Measurements from ENCODE around the gene NCOA6. TPM values are rescaled to one million over a fixed set of nuclear protein-coding genes. Genes with fewer than 3 reads are reported as not detected.
"Not testable (repeated sequence)": the region's sequence is repeated elsewhere in the genome, so short reads cannot be mapped to it uniquely, and the experiment has no call there.

NCOA6 gene
- total and polyA plus RNA-seq, 2 donors (not counting 1 experiment from before 2014, with no cell fraction given), result 8.1 to 12.0 TPM

GRCh38 chr20:34729416-34729815 lies 96.0 kb downstream of the NCOA6 start:
- peaks cover 2% of the 10 kb centered on the region for H3K36me3 ChIP-seq (ENCODE audit: control insufficient read depth, insufficient read depth, low read length)
- H3K27ac ChIP-seq (ENCODE audit: insufficient read depth, low read length), result no peak overlapping the region
- TF ChIP-seq EZH2 (IDR thresholded peaks at IDR 0.05; ENCODE audit: low read length, missing control alignments) (no peak), CTCF (conservative IDR thresholded peaks at IDR 0.05 in 1 of 2, IDR thresholded peaks at IDR 0.05 in 1 of 2; ENCODE audit: low read depth in 1 of 2, low read length in 2 of 2) (no peak)
- no peaks in the 10 kb centered on the region for H3K79me2 ChIP-seq (ENCODE audit: control insufficient read depth, insufficient read depth, low read length)
- DNase-seq (ENCODE audit: low read depth in 2 of 2), result no peak
- no peaks in the 10 kb centered on the region for H3K27me3 ChIP-seq (ENCODE audit: control insufficient read depth, insufficient read depth, low read length)
- no peaks in the 10 kb centered on the region for H3K9me3 ChIP-seq (ENCODE audit: control insufficient read depth, insufficient read depth, low read depth, low read length)
- no peak overlapping the region for H2AFZ ChIP-seq (ENCODE audit: low read length)
- H3K4me2 ChIP-seq (ENCODE audit: extremely low read depth, insufficient read depth, low read length), result no peak overlapping the region
- no peak overlapping the region for H3K9ac ChIP-seq (ENCODE audit: insufficient read depth, low read length)
- no peak overlapping the region for H3K4me3 ChIP-seq (replicated peaks in 1 of 4; ENCODE audit: control extremely low read depth in 1 of 4, insufficient read depth in 1 of 4, low read depth in 3 of 4, low read length in 4 of 4)
- no peaks in the 10 kb centered on the region for H3K4me1 ChIP-seq (ENCODE audit: control insufficient read depth, extremely low read depth, insufficient read depth, low read length)
- no peaks in the 10 kb centered on the region for H4K20me1 ChIP-seq (ENCODE audit: control insufficient read depth, extremely low read depth, insufficient read depth, low read length)

- Histone ChIP-seq H2AFZ (ENCODE audit: low read length) (no peak overlapping the region), H3K4me1 (ENCODE audit: control insufficient read depth, extremely low read depth, insufficient read depth, low read length) (peaks cover 3% of the 10 kb centered on the region), H3K79me2 (ENCODE audit: control insufficient read depth, insufficient read depth, low read length) (no peaks in the 10 kb centered on the region), H3K27ac (ENCODE audit: insufficient read depth, low read length) (no peak overlapping the region), H3K9ac (ENCODE audit: insufficient read depth, low read length) (no peak overlapping the region), H3K4me2 (ENCODE audit: extremely low read depth, insufficient read depth, low read length) (no peak overlapping the region), H3K27me3 (ENCODE audit: control insufficient read depth, insufficient read depth, low read length) (no peaks in the 10 kb centered on the region), H3K36me3 (ENCODE audit: control insufficient read depth, insufficient read depth, low read length) (peaks cover 6% of the 10 kb centered on the region), H3K4me3 (replicated peaks in 1 of 4; ENCODE audit: control extremely low read depth in 1 of 4, insufficient read depth in 1 of 4, low read depth in 3 of 4, low read length in 4 of 4) (no peak overlapping the region), H4K20me1 (ENCODE audit: control insufficient read depth, extremely low read depth, insufficient read depth, low read length) (no peaks in the 10 kb centered on the region), H3K9me3 (ENCODE audit: control insufficient read depth, insufficient read depth, low read depth, low read length) (no peaks in the 10 kb centered on the region)
- no peak for DNase-seq (ENCODE audit: low read depth in 2 of 2)
- TF ChIP-seq EZH2 (IDR thresholded peaks at IDR 0.05; ENCODE audit: low read length, missing control alignments) (no peak), CTCF (conservative IDR thresholded peaks at IDR 0.05 in 1 of 2, IDR thresholded peaks at IDR 0.05 in 1 of 2; ENCODE audit: low read depth in 1 of 2, low read length in 2 of 2) (no peak)
Observed at GRCh38 chr20:34724172-34724571, 101.3 kb downstream of the NCOA6 start.

- H4K20me1 ChIP-seq (ENCODE audit: control insufficient read depth, extremely low read depth, insufficient read depth, low read length); H3K36me3 ChIP-seq (ENCODE audit: control insufficient read depth, insufficient read depth, low read length); H2AFZ ChIP-seq (ENCODE audit: low read length); H3K79me2 ChIP-seq (ENCODE audit: control insufficient read depth, insufficient read depth, low read length); H3K9ac ChIP-seq (ENCODE audit: insufficient read depth, low read length); H3K4me1 ChIP-seq (ENCODE audit: control insufficient read depth, extremely low read depth, insufficient read depth, low read length); H3K27me3 ChIP-seq (ENCODE audit: control insufficient read depth, insufficient read depth, low read length); H3K4me3 ChIP-seq (replicated peaks in 1 of 4; ENCODE audit: control extremely low read depth in 1 of 4, insufficient read depth in 1 of 4, low read depth in 3 of 4, low read length in 4 of 4); DNase-seq (ENCODE audit: low read depth in 2 of 2); H3K27ac ChIP-seq (ENCODE audit: insufficient read depth, low read length); H3K9me3 ChIP-seq (ENCODE audit: control insufficient read depth, insufficient read depth, low read depth, low read length); H3K4me2 ChIP-seq (ENCODE audit: extremely low read depth, insufficient read depth, low read length): not testable (repeated sequence)
Observed at GRCh38 chr20:34722560-34722959, 102.9 kb downstream of the NCOA6 start.
